ENCODE data around the gene SOD1.

SOD1 gene

DNA sequence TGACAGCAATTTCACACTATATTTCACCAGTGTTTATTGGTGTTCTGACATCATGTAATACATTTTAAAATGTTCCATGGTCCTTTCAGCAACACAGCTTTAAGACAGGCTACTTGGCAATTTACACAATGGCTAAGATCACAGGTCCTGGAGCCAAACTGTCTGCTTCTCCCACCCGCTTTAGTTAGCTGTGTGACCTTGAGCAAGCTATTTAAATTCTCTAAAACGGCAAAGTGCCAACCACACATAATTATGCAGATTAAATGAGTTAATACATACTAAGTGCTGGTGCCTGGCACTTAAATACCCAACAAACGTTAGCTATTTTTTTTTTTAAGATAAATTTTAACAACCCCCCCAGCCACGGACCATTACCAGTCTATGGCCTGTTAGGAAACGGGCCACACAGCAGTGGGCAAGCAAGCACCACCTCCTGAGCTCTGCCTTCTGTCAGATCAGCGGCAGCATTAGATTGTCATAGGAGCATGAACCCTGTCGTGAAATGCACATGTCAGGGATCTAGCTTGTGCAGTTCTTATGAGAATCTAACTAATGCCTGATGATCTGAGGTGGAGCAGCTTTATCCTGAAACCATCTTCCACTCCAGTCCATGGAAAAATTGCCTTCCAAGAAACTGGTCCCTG lies 26.9 kb downstream of the SOD1 start:
- DNase-seq: no peak

DNA sequence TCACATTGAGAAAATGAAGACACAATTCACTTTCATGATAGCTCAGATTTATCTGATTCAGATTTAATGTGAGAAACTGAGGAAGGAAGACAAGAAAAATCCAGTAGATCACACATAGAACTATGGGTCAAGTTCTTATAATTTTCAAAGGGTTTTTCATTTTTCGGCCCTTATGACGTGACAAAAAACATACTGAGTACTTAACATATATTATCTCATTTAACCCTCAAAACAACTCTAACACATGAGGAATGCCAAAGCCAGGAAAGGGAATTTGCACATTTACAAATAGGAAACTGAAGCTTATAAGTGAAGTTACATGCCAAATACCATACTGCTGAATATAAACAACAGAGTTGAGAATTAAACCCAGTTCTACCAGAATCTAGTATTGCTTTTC lies 27.6 kb downstream of the SOD1 start:
- no peak for DNase-seq

DNA sequence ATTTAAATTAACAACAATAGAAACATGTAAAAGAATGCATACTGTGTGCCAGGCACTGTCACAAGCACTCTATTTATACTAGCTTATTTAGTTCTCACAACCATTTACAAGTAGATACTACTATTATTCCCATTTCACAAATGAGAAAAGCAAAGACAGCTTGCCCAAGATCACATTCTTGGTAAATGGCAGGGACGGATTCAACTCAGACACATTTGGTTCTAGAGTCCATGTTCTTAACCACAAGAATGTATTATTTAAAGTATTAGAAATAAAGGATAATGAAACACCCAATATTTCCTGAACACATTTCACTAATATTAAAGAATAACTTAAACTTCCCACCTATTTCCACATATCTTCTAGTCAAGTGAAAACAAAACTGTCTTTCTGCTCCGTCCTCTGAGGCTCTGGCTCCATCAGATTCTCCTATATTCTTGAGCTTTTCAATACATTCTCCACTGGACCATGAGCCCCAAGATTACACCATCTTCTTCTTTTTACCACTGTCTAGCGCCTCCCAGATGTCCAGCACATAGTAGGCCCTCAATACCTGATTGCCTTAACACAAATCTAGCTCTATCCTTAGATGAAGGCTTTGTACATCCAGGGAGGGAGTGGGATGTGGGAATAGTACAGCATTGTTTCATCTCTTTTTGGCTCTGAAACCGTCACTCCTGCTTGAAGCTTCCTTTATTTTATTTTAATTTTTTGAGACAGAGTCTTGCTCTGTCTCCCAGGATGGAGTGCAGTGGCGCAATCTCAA lies 29.3 kb downstream of the SOD1 start:
- DNase-seq: no peak

- DNase-seq: no peak
Observed at GRCh38 chr21:31693222-31693621, 33.7 kb downstream of the SOD1 start.

DNA sequence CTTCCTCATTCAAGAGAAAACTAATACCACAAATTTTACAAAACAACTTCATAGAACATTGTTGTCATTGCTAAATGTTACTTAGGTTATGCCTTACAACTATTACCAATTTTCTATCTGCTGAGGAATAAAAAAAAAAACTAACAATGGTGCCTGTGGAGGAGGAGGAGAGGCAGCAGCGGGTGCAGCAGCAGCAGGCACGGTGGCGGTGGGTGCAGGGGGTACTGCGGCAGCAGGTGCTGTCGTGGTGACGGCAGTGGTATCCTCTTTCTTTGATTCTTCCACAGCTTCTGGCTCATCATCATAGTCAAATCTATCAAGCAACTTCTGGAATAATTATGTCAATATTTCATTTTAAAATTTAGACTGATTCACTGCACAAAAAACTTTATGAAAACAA lies 36.9 kb downstream of the SOD1 start:
- DNase-seq: no peak

GRCh38 chr21:31698461-31698860 lies 39.0 kb downstream of the SOD1 start:
- DNase-seq: no peak

- DNase-seq: no peak
Observed at GRCh38 chr21:31700040-31700439, 40.5 kb downstream of the SOD1 start.

DNA sequence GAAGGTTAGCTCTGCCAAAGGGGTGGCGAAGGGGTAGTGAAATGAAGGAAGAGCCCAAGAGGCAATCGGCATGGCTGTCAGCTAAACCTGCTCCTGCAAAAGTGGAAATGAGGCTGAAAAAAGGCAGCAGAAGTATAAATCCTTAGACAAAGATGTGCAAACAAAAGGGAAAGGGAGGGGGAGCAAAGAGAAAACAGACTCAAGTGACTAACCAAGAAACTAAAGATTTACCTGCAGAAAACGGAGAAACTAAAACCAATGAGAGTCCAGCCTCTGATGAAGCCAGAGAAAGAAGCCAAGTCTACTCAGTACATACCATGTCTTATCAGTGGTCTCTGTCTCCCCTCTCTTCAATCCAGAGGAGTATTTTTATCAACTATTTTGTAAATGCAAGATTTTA lies 47.1 kb downstream of the SOD1 start:
- no peak for DNase-seq

DNA sequence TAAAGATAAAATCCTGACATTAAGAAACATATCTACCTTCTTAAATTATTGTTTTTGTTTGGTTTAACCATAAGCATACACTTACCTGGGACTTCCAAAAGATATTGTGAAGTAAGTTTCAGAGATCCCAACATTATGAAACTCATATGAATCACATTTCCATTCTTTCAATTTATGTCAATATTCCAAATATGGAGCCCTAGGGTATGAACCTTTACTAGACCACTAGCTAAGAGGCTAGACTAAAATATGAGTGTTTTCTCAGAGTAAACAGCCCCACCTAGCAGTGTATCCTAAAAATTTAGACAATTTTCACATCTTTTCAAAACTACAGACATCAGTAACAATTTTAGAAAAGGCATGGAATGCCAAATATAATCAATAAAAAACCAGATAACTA lies 48.0 kb downstream of the SOD1 start:
- no peak for DNase-seq

- DNase-seq: no peak
Observed at GRCh38 chr21:31708541-31708940, 49.0 kb downstream of the SOD1 start.

GRCh38 chr21:31710586-31710985 lies 51.1 kb downstream of the SOD1 start:
- no peak for DNase-seq

DNA sequence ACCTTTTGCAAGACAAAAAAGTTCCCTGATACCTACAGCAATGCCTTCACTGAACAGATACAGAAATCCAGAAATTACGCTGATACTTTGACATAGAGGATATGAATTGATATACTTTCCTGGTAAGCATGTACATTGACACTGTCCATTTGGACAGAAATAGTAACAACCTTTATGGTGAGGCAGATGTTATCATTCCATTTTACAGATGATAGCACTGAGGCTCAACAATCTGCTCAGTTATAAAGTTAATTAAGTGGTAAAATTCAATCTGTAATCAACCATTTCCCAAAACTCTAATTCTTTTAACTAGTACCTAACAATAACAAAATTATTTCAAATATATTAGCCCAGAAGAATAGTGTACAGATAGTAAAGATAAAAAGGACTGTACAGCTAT lies 51.8 kb downstream of the SOD1 start:
- no peak for DNase-seq

GRCh38 chr21:31711745-31712285 lies 52.3 kb downstream of the SOD1 start:
- DNase-seq: no peak

DNA sequence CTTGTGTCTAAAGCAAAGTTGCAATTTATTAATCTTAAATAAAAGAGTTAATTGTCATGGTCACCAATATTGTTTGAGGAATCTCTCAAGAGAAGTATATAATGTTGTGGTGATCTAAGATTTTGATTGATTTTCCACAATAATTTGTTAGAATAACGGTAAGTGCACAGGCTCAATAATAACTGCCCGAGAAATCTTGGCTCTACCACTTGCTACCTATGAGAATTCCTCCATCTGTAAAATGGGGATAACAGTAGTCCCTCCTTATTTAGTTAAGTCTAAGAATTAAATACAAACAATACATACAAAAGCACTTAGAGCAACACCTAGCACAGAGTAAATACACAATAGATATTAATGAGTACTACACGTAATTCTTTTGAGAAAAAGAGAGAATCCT lies 53.6 kb downstream of the SOD1 start:
- DNase-seq: no peak

- no peak for DNase-seq
Observed at GRCh38 chr21:31713973-31714740, 54.7 kb downstream of the SOD1 start.

GRCh38 chr21:31714741-31715365 lies 55.4 kb downstream of the SOD1 start:
- no peak for DNase-seq

DNA sequence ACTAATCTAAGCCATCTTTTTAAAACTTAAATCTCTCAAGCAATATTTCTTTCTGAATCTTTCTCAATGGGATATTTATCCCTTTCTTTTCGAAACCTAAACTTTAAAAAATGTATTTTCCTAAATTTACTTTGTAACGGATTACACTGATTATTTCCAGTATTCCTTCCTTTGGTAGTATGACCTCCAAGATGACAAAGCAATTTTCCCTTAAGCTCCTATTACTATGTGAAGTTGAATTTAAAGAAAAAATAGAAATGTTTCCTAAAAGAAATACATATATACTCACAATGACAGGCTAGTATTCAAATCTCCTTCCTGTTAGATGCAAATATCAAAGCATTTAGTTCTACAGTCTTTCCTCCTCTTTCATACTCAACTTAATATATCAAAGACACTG lies 56.6 kb downstream of the SOD1 start:
- no peak for DNase-seq
